ENCODE data around the gene SMYD3. TPM values are rescaled to one million over a fixed set of nuclear protein-coding genes. Genes with fewer than 3 reads are reported as not detected.
"Not testable (repeated sequence)": the region's sequence is repeated elsewhere in the genome, so short reads cannot be mapped to it uniquely, and the experiment has no call there.

The SMYD3 gene
- total and polyA plus RNA-seq, 2 donors (not counting 3 experiments of a cell fraction or from before 2014, with no cell fraction given) = 16.0 to 32.1 TPM

- no peak overlapping the region for H2AFZ ChIP-seq (ENCODE audit: low read depth, low read length)
- TF ChIP-seq FOS (IDR thresholded peaks at IDR 0.05; ENCODE audit: borderline replicate concordance, insufficient read depth, low read length) = no peak
- no peak for TF ChIP-seq EZH2 (IDR thresholded peaks at IDR 0.05; ENCODE audit: borderline replicate concordance, low read depth, low read length, severe bottlenecking)
- TF ChIP-seq MYC (IDR thresholded peaks at IDR 0.05; ENCODE audit: low read depth, low read length) = no peak
- TF ChIP-seq, protein P1, sequence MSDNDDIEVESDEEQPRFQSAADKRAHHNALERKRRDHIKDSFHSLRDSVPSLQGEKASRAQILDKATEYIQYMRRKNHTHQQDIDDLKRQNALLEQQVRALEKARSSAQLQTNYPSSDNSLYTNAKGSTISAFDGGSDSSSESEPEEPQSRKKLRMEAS (IDR thresholded peaks at IDR 0.05; ENCODE audit: insufficient read depth, insufficient read length) = no peak
- no peak for TF ChIP-seq JUN (IDR thresholded peaks at IDR 0.05; ENCODE audit: borderline replicate concordance, insufficient read depth, insufficient read length, low read depth)
- TF ChIP-seq POLR2A (IDR thresholded peaks at IDR 0.05; ENCODE audit: low read depth, low read length) = no peak
- no peak for TF ChIP-seq GATA2 (IDR thresholded peaks at IDR 0.05; ENCODE audit: insufficient read depth, insufficient read length, low read depth, low read length)
- no peak for TF ChIP-seq POLR2AphosphoS5 (IDR thresholded peaks at IDR 0.05; ENCODE audit: insufficient read depth, low read depth, low read length)
- no peak for TF ChIP-seq CTCF (IDR thresholded peaks at IDR 0.05; ENCODE audit: extremely low read depth in 1 of 2, insufficient read depth in 1 of 2, low read depth in 1 of 2, low read length in 2 of 2)
- H3K9me3 ChIP-seq (replicated peaks; ENCODE audit: control insufficient read depth, insufficient read depth, low read length) = no peaks in the 10 kb centered on the region
- H3K4me2 ChIP-seq (ENCODE audit: insufficient read depth, low read length) = no peak overlapping the region
- no peak overlapping the region for H3K9ac ChIP-seq (replicated peaks; ENCODE audit: extremely low read depth, insufficient read depth, low read length)
- POLR2A ChIA-PET = no interaction called here
- peaks cover 11% of the 10 kb centered on the region for H3K4me1 ChIP-seq (ENCODE audit: control insufficient read depth, extremely low read depth, insufficient read depth, low read length)
- no peaks in the 10 kb centered on the region for H4K20me1 ChIP-seq (replicated peaks; ENCODE audit: control insufficient read depth, extremely low read depth, insufficient read depth, low read length)
- DNase-seq (ENCODE audit: low read depth, low spot score) = no peak
- no peak for FAIRE-seq
- no peaks in the 10 kb centered on the region for H3K36me3 ChIP-seq (ENCODE audit: control insufficient read depth in 2 of 2, extremely low read depth in 1 of 2, insufficient read depth in 2 of 2, low read length in 2 of 2)
- intact Hi-C loops (cut with micrococcal nuclease) = no loop called here
- no peak overlapping the region for H3K4me3 ChIP-seq (replicated peaks in 1 of 3; ENCODE audit: insufficient read depth in 1 of 3, low read depth in 1 of 3, low read length in 3 of 3)
- no peaks in the 10 kb centered on the region for H3K79me2 ChIP-seq (ENCODE audit: control insufficient read depth, insufficient read depth, low read length)
- BruUV-seq (replicated peaks) = no TSS peak
- no peaks in the 10 kb centered on the region for H3K9me1 ChIP-seq (replicated peaks; ENCODE audit: control insufficient read depth, extremely low read depth, insufficient read depth, low read length)
- dilution Hi-C loops (cut with MboI; ENCODE audit: extremely low pct_ligation_motif_present, low sequenced_read_pairs) = no loop called here
- CTCF ChIA-PET = no interaction called here
- H3K27ac ChIP-seq (ENCODE audit: insufficient read depth, low read depth, low read length) = no peak overlapping the region
- no peaks in the 10 kb centered on the region for H3K27me3 ChIP-seq (ENCODE audit: control insufficient read depth in 2 of 2, insufficient read depth in 2 of 2, low read length in 2 of 2)
Measured at GRCh38 chr1:246324711-246325110, 182.4 kb downstream of the SMYD3 start.

- H4K20me1 ChIP-seq (replicated peaks; ENCODE audit: control insufficient read depth, extremely low read depth, insufficient read depth, low read length); POLR2A ChIA-PET; H3K9me3 ChIP-seq (replicated peaks; ENCODE audit: control insufficient read depth, insufficient read depth, low read length); H3K79me2 ChIP-seq (ENCODE audit: control insufficient read depth, insufficient read depth, low read length); FAIRE-seq; H3K4me2 ChIP-seq (ENCODE audit: insufficient read depth, low read length); H3K9ac ChIP-seq (replicated peaks; ENCODE audit: extremely low read depth, insufficient read depth, low read length); H3K27ac ChIP-seq (ENCODE audit: insufficient read depth, low read depth, low read length); H3K4me3 ChIP-seq (replicated peaks in 1 of 3; ENCODE audit: insufficient read depth in 1 of 3, low read depth in 1 of 3, low read length in 3 of 3); BruUV-seq (replicated peaks); H2AFZ ChIP-seq (ENCODE audit: low read depth, low read length); dilution Hi-C loops (cut with MboI; ENCODE audit: extremely low pct_ligation_motif_present, low sequenced_read_pairs); CTCF ChIA-PET; H3K36me3 ChIP-seq (ENCODE audit: control insufficient read depth in 2 of 2, extremely low read depth in 1 of 2, insufficient read depth in 2 of 2, low read length in 2 of 2); H3K9me1 ChIP-seq (replicated peaks; ENCODE audit: control insufficient read depth, extremely low read depth, insufficient read depth, low read length); intact Hi-C loops (cut with micrococcal nuclease); H3K27me3 ChIP-seq (ENCODE audit: control insufficient read depth in 2 of 2, insufficient read depth in 2 of 2, low read length in 2 of 2); DNase-seq (ENCODE audit: low read depth, low spot score): not testable (repeated sequence)
- peaks cover 11% of the 10 kb centered on the region for H3K4me1 ChIP-seq (ENCODE audit: control insufficient read depth, extremely low read depth, insufficient read depth, low read length)
Measured at GRCh38 chr1:246324033-246324432, 183.0 kb downstream of the SMYD3 start.
